Fibroblast of lung (primary cell): Measurements from ENCODE around the gene PPIF. TPM values are rescaled to one million over a fixed set of nuclear protein-coding genes. Genes with fewer than 3 reads are reported as not detected.
A peak's percentile ranks its signal among the peaks of the same experiment; 100 is the strongest.

Source experiments
- DNase-seq, 2 donors: peaks; one replicate each; pipeline versions ENCODE4 v3.0.0 to v3.0.0-alpha.2; 2010; ENCODE audit warnings: low read depth in 2 of 2
- H2AFZ ChIP-seq: 2 replicates; pipeline ENCODE4 v1.5.1; 2012; ENCODE audit warnings: low read length, control low read depth, inconsistent platforms
- H3K27ac ChIP-seq: 2 replicates; pipeline ENCODE4 v1.5.1; 2011; ENCODE audit warnings: low read length, control low read depth; ENCODE audit not compliant: insufficient read depth
- H3K27me3 ChIP-seq: 2 replicates; pipeline ENCODE4 v1.5.1; 2011; ENCODE audit warnings: mild to moderate bottlenecking, low read length; ENCODE audit not compliant: control insufficient read depth, insufficient read depth
- H3K36me3 ChIP-seq: 2 replicates; pipeline ENCODE4 v1.5.1; 2011; ENCODE audit warnings: low read length; ENCODE audit not compliant: control insufficient read depth, insufficient read depth
- H3K4me1 ChIP-seq: 2 replicates; pipeline ENCODE4 v1.5.1; 2011; ENCODE audit warnings: low read length; ENCODE audit not compliant: control insufficient read depth, insufficient read depth; ENCODE audit errors: extremely low read depth
- H3K4me2 ChIP-seq: 2 replicates; pipeline ENCODE4 v1.5.1; 2011; ENCODE audit warnings: low read length, control low read depth; ENCODE audit not compliant: insufficient read depth; ENCODE audit errors: extremely low read depth
- H3K4me3 ChIP-seq, 4 experiments: fragments of 200-600 bp in 1 of 4; sonication (generic) in 1 of 4; replicated peaks in 1 of 4; 2 replicates each; pipeline ENCODE4 v1.5.1; 2011 to 2016; ENCODE audit warnings: low read length in 4 of 4, low read depth in 3 of 4, mild to moderate bottlenecking in 3 of 4, control low read depth in 2 of 4, inconsistent platforms in 1 of 4, mixed read lengths in 1 of 4; ENCODE audit not compliant: insufficient read depth in 1 of 4; ENCODE audit errors: control extremely low read depth in 1 of 4
- H3K79me2 ChIP-seq: 2 replicates; pipeline ENCODE4 v1.5.1; 2012; ENCODE audit warnings: mild to moderate bottlenecking, low read length, inconsistent platforms; ENCODE audit not compliant: control insufficient read depth, insufficient read depth
- H3K9ac ChIP-seq: 2 replicates; pipeline ENCODE4 v1.5.1; 2011; ENCODE audit warnings: mild to moderate bottlenecking, low read length, control low read depth; ENCODE audit not compliant: insufficient read depth
- H3K9me3 ChIP-seq: 2 replicates; pipeline ENCODE4 v1.5.1; 2012; ENCODE audit warnings: low read depth, low read length; ENCODE audit not compliant: control insufficient read depth, insufficient read depth
- H4K20me1 ChIP-seq: 2 replicates; pipeline ENCODE4 v1.5.1; 2011; ENCODE audit warnings: low read length; ENCODE audit not compliant: control insufficient read depth, insufficient read depth; ENCODE audit errors: extremely low read depth
- EZH2 ChIP-seq: IDR thresholded peaks from 2 replicates; pipeline ENCODE4 v1.5.1; 2012; ENCODE audit warnings: low read length, control low read depth, mild to moderate bottlenecking; ENCODE audit errors: missing control alignments
- polyA plus RNA-seq, 2 donors: library from polyadenylated mRNA; depleted of rRNA in 1 of 2; stranded (reverse) in 1 of 2; unstranded in 1 of 2; fragments of >200 nt; gene quantifications; 2 replicates each; pipeline ENCODE4 v1.2.1, GENCODE V29; 2011 to 2012; ENCODE audit warnings: missing spikeins in 1 of 2
- total RNA-seq: library from RNA; depleted of rRNA; stranded (reverse); fragments of >200 nt; gene quantifications from 2 replicates; pipeline ENCODE4 v1.2.1, GENCODE V29; 2014
- TF ChIP-seq, protein P1 (sequence below), 2 donors: IDR thresholded peaks in 1 of 2; conservative IDR thresholded peaks in 1 of 2; 1 replicate in 1 of 2; 2 replicates in 1 of 2; pipeline ENCODE4 v1.5.1; 2011 to 2012; ENCODE audit warnings: low read length in 2 of 2, control low read depth in 1 of 2, inconsistent platforms in 1 of 2, low read depth in 1 of 2, mild to moderate bottlenecking in 1 of 2

Gene PPIF
- total and polyA plus RNA-seq, 2 donors (not counting 1 experiment from before 2014, with no cell fraction given) = 18.7 to 63.0 TPM

DNA sequence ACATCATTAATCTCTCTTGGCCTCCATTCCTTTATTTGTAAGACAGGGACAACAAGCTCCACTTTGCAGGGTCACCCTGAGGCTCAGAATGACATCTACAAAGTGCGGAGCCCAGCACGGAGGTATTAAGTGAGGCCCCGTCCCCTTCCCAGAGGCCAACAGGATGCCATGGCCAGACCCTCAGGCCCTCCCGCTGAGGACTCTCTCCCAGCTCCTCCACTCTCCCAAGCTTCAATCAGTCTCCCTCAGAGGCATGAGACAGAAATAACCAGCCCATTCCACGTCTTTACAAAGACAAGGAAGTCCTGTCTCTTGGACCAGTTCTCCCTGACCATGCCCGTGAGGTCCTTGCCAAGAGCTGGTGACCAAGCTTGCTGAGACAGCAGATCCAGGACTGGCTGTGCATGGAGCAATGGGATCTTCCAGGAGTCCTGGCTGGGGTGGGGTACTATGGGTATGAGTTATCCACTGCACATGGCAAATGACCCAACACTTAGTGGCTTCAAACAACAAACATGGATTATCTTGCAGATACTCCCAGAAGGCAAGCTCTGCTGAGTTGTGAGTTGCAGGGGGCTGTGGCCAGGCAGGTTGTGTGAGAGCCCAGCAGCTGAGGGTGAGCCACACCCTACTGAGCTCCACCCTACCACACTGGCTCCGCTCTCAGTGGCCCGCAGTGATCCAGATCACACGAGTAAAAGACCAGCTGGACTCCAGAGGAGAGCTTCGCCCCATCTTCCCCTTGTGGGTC is 4.3 kb upstream of the PPIF start:
- Histone ChIP-seq H3K27ac (no peak overlapping the region), H3K4me1 (peaks cover 4% of the 10 kb centered on the region), H4K20me1 (no peaks in the 10 kb centered on the region), H3K4me2 (no peak overlapping the region), H3K9ac (no peak overlapping the region), H3K4me3 (no peak overlapping the region), H3K36me3 (no peaks in the 10 kb centered on the region), H2AFZ (no peak overlapping the region), H3K79me2 (peaks cover 7% of the 10 kb centered on the region), H3K27me3 (no peaks in the 10 kb centered on the region), H3K9me3 (no peaks in the 10 kb centered on the region)
- DNase-seq = peak in 1 of 2 donors; percentile 14
- TF ChIP-seq EZH2 = no peak
- TF ChIP-seq, protein P1, sequence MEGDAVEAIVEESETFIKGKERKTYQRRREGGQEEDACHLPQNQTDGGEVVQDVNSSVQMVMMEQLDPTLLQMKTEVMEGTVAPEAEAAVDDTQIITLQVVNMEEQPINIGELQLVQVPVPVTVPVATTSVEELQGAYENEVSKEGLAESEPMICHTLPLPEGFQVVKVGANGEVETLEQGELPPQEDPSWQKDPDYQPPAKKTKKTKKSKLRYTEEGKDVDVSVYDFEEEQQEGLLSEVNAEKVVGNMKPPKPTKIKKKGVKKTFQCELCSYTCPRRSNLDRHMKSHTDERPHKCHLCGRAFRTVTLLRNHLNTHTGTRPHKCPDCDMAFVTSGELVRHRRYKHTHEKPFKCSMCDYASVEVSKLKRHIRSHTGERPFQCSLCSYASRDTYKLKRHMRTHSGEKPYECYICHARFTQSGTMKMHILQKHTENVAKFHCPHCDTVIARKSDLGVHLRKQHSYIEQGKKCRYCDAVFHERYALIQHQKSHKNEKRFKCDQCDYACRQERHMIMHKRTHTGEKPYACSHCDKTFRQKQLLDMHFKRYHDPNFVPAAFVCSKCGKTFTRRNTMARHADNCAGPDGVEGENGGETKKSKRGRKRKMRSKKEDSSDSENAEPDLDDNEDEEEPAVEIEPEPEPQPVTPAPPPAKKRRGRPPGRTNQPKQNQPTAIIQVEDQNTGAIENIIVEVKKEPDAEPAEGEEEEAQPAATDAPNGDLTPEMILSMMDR (conservative IDR thresholded peaks at IDR 0.05 in 1 of 2, IDR thresholded peaks at IDR 0.05 in 1 of 2; ENCODE audit: low read depth in 1 of 2, low read length in 2 of 2) = no peak

GRCh38 chr10:79344502-79345195 is 2.6 kb upstream of the PPIF start:
- H3K79me2 ChIP-seq = peaks cover 23% of the 10 kb centered on the region
- no peaks in the 10 kb centered on the region for H3K9me3 ChIP-seq
- H3K9ac ChIP-seq = no peak overlapping the region
- H3K4me3 ChIP-seq = no peak overlapping the region
- H3K4me2 ChIP-seq = no peak overlapping the region
- no peaks in the 10 kb centered on the region for H4K20me1 ChIP-seq
- no peak overlapping the region for H2AFZ ChIP-seq
- H3K36me3 ChIP-seq = peaks cover 9% of the 10 kb centered on the region
- H3K27me3 ChIP-seq = no peaks in the 10 kb centered on the region
- DNase-seq = no peak
- no peak overlapping the region for H3K27ac ChIP-seq
- H3K4me1 ChIP-seq = peaks cover 10% of the 10 kb centered on the region
- TF ChIP-seq, protein P1 (conservative IDR thresholded peaks at IDR 0.05 in 1 of 2, IDR thresholded peaks at IDR 0.05 in 1 of 2; ENCODE audit: low read depth in 1 of 2, low read length in 2 of 2) = no peak
- TF ChIP-seq EZH2 = no peak

GRCh38 chr10:79345241-79346011 is 1.8 kb upstream of the PPIF start:
- no peak overlapping the region for H3K27ac ChIP-seq
- H3K9me3 ChIP-seq = no peaks in the 10 kb centered on the region
- H4K20me1 ChIP-seq = no peaks in the 10 kb centered on the region
- TF ChIP-seq, protein P1 (conservative IDR thresholded peaks at IDR 0.05 in 1 of 2, IDR thresholded peaks at IDR 0.05 in 1 of 2; ENCODE audit: low read depth in 1 of 2, low read length in 2 of 2) = no peak
- TF ChIP-seq EZH2 = no peak
- H2AFZ ChIP-seq = no peak overlapping the region
- H3K4me1 ChIP-seq = peaks cover 10% of the 10 kb centered on the region
- H3K4me3 ChIP-seq = no peak overlapping the region
- H3K4me2 ChIP-seq = no peak overlapping the region
- no peak for DNase-seq
- peaks cover 29% of the 10 kb centered on the region for H3K79me2 ChIP-seq
- H3K36me3 ChIP-seq = peaks cover 16% of the 10 kb centered on the region
- H3K27me3 ChIP-seq = no peaks in the 10 kb centered on the region
- H3K9ac ChIP-seq = no peak overlapping the region
